ENCODE results near the gene NAB2. TPM values are rescaled to one million over a fixed set of nuclear protein-coding genes. Genes with fewer than 3 reads are reported as not detected.

Gene NAB2
- 37.0 and 46.5 TPM in 2 replicates for total RNA-seq

GRCh38 chr12:57088354-57089270 lies at the start of gene NAB2:
Gene NAB2 (plus strand): TSS chr12:57089114. CDS start chr12:57089272, 158 bp downstream.

GRCh38 chr12:57049890-57050289 lies 39.0 kb upstream of the NAB2 start, which contains the start of gene MYO1A:
Gene MYO1A (minus strand): TSS chr12:57050129. CDS start chr12:57048323, 1,806 bp downstream.

GRCh38 chr12:57078519-57079404 lies 10.2 kb upstream of the NAB2 start, which contains the start of gene NEMP1:
Gene NEMP1 (minus strand): TSS chr12:57078791. CDS start chr12:57078745, 46 bp downstream.

GRCh38 chr12:57111031-57111734 lies 22.3 kb downstream of the NAB2 start, which contains the start of gene STAT6:
Gene STAT6 (minus strand): TSS chr12:57111362. CDS start chr12:57108278, 3,084 bp downstream.

GRCh38 chr12:57127726-57128518 lies 39.0 kb downstream of the NAB2 start, which contains the start of gene LRP1:
Gene LRP1 (plus strand): TSS chr12:57128483. CDS start chr12:57128965, 482 bp downstream.

Other genes with a start within 250 kb of the NAB2 start
- not detected in 2 replicates for gene SDR9C7, start 154.7 kb upstream of the NAB2 start, total RNA-seq
- 0.11 and 0.13 TPM in 2 replicates for gene RDH16, start 131.5 kb upstream of the NAB2 start, total RNA-seq
- 5.1 and 5.2 TPM in 2 replicates for gene ZBTB39, start 82.6 kb upstream of the NAB2 start, total RNA-seq
- not detected in 2 replicates for gene TAC3, start 72.6 kb upstream of the NAB2 start, total RNA-seq
- gene MYO1A, start 39.0 kb upstream of the NAB2 start, total RNA-seq, result 0.32 TPM in 1 of 2 replicates, not detected in the other
- gene NEMP1, start 10.3 kb upstream of the NAB2 start, total RNA-seq, result 8.5 and 15.5 TPM in 2 replicates
- 133 and 158 TPM in 2 replicates for gene STAT6, start 22.2 kb downstream of the NAB2 start, total RNA-seq
- gene LRP1, start 39.4 kb downstream of the NAB2 start, total RNA-seq, result 495 and 578 TPM in 2 replicates
- not detected in 2 replicates for gene LRP1-AS, start 58.5 kb downstream of the NAB2 start, total RNA-seq
- 4.3 and 5.2 TPM in 2 replicates for gene NXPH4, start 127.7 kb downstream of the NAB2 start, total RNA-seq
- 251 and 302 TPM in 2 replicates for gene SHMT2, start 140.6 kb downstream of the NAB2 start, total RNA-seq
- gene STAC3, start 162.1 kb downstream of the NAB2 start, total RNA-seq, result 0.54 and 0.65 TPM in 2 replicates